Measurements from ENCODE around the gene DNMT3A.

The DNMT3A gene

DNA sequence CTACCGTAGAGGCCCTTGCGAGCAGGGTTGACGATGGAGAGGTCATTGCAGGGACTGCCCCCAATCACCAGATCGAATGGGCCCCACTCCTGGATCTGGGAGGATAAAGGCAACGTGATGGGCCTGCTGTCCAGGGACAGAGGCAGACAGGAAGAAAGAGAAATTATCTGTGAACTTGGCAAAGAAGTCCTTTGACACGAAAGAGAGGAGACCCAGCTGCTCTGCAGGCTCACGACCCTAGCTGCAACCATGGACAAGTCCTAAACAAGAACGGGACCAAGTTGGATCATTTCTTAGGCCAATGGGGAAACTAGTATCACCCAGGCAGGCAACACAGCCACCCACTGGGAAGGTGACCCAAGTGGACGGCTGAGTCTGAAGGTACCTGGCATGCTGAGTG lies 101.1 kb downstream of the DNMT3A start:
- Mint-ChIP-seq H3K9me3 (no peaks in the 10 kb centered on the region), H3K4me3 (no peak overlapping the region), H3K4me1 (ENCODE audit: low read depth) (no peaks in the 10 kb centered on the region), H3K27ac (no peak overlapping the region), H3K27me3 (no peaks in the 10 kb centered on the region), H3K36me3 (ENCODE audit: low read depth) (peaks cover 100% of the 10 kb centered on the region)
- DNase-seq, result no peak

DNA sequence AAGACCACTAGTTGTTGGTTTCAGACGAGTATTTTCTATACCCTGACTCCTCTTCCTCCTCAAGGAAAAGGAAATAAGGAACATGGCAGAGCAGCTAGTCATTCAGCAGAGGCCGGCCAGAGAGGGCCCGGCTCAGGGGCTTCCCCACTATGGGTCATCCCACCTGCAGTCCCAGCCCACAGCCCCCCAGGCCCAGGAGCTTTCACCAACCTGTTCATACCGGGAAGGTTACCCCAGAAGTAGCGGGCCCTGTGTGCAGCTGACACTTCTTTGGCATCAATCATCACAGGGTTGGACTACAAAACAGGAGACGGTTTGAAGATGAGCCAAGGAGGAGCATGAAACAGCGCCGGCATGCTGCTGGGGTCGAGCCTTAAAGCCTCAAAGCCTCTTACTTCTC lies 102.8 kb downstream of the DNMT3A start:
- H3K27ac Mint-ChIP-seq, result peak overlapping the region; percentile 55

DNA sequence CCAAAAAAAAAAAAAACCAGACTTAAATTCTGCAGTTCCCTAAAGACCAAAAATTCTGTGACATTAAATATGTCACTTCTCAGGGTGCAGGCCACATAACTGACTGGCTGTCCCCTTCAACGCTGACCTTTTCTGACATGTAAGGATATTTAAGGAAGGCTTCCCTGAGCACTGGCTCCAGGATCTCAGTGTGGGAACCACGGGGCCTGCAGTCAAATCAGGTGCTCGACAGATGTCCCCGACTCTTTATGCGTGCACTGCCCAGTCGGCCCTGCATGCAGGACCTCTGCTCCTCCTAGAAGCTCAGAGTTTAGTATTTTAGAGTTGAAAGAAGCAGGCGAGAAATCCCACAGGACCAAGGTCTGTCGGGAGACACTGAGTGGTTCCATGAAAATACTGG lies 104.0 kb downstream of the DNMT3A start:
- no peak for DNase-seq
- H3K27me3 Mint-ChIP-seq, result no peaks in the 10 kb centered on the region
- H3K9me3 Mint-ChIP-seq, result no peaks in the 10 kb centered on the region
- H3K27ac Mint-ChIP-seq, result no peak overlapping the region
- H3K4me3 Mint-ChIP-seq, result no peak overlapping the region
- H3K4me1 Mint-ChIP-seq (ENCODE audit: low read depth), result no peaks in the 10 kb centered on the region
- peaks cover 100% of the 10 kb centered on the region for H3K36me3 Mint-ChIP-seq (ENCODE audit: low read depth)

More for the DNA sequence above, 102.8 kb downstream of the DNMT3A start:
- H3K4me3 Mint-ChIP-seq, result no peak overlapping the region
- peaks cover 100% of the 10 kb centered on the region for H3K36me3 Mint-ChIP-seq (ENCODE audit: low read depth)
- no peaks in the 10 kb centered on the region for H3K4me1 Mint-ChIP-seq (ENCODE audit: low read depth)
- no peaks in the 10 kb centered on the region for H3K27me3 Mint-ChIP-seq
- no peaks in the 10 kb centered on the region for H3K9me3 Mint-ChIP-seq
- no peak for DNase-seq

DNA sequence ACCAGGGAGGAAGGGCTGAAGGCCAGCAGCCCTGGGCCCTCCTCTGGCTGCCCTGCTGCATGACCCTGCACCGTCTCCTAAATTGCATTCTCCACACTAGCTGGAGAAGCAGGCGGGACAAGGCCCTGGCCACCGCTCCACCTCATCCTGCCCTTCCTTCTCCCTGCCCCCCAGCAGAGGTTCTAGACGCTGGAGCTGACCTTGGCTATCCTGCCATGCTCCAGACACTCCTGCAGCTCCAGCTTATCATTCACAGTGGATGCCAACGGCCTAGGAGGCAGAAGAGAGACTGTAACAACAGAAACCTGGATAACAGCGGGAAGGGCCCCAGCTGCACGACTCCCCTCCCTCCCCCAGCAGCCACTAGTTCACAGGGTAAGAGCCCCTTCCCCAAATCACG lies 105.0 kb downstream of the DNMT3A start:
- no peak overlapping the region for H3K4me3 Mint-ChIP-seq
- H3K36me3 Mint-ChIP-seq (ENCODE audit: low read depth), result peaks cover 100% of the 10 kb centered on the region
- peak overlapping the region; percentile 58 for H3K27ac Mint-ChIP-seq
- DNase-seq, result no peak
- no peaks in the 10 kb centered on the region for H3K9me3 Mint-ChIP-seq
- H3K27me3 Mint-ChIP-seq, result no peaks in the 10 kb centered on the region
- H3K4me1 Mint-ChIP-seq (ENCODE audit: low read depth), result peaks cover 1% of the 10 kb centered on the region

DNA sequence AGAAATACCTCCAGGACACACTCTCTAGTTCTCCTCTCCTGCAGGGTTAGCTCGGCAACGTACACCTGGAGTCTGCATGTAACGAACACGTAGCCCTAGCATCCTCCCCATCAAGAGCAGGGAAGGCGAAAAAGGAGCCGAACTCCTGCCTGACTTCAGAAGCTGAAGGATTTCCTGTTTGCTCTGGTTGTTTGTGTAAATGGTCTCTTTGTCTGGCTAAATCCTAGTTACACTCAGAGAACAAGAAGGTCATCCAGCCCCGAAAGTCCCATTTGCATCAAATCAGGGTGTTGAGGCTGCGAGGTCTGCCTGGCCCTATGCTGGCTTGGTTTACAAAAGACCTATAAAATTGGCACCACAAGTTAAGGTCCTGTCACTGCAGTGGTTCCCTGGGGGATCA lies 107.0 kb downstream of the DNMT3A start:
- DNase-seq, result no peak
- peaks cover 94% of the 10 kb centered on the region for H3K36me3 Mint-ChIP-seq (ENCODE audit: low read depth)
- H3K9me3 Mint-ChIP-seq, result no peaks in the 10 kb centered on the region
- H3K4me3 Mint-ChIP-seq, result no peak overlapping the region
- H3K27me3 Mint-ChIP-seq, result no peaks in the 10 kb centered on the region
- peaks cover 1% of the 10 kb centered on the region for H3K4me1 Mint-ChIP-seq (ENCODE audit: low read depth)
- H3K27ac Mint-ChIP-seq, result peak overlapping the region; percentile 57

DNA sequence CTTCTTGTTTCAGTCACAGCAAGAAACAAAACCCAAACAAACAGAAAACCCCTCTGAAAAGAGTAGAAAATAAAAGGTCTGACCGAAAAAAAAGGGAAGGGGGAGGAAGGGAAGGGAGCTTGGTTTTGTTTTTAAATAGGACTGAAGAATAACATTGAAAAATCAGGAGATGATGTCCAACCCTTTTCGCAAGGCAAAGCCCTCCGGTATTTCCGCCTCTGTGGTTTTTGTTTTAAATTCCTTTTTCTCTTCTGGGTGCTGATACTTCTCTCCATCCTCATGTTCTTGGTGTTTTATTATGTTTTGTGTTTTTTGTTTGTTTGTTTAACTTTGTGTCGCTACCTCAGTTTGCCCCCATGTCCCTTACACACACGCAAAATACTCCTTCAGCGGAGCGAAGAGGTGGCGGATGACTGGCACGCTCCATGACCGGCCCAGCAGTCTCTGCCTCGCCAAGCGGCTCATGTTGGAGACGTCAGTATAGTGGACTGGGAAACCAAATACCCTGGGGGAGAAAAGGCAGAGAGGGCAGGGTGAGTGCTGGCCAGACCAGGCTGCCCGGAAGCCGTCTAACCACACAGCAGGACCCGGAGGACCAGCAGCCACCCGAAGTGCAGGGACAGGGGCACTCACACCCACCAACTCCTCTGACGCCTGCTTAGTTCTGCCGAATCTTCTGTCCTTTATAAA lies 107.7 kb downstream of the DNMT3A start:
- peaks cover 6% of the 10 kb centered on the region for H3K4me1 Mint-ChIP-seq (ENCODE audit: low read depth)
- peaks cover 94% of the 10 kb centered on the region for H3K36me3 Mint-ChIP-seq (ENCODE audit: low read depth)
- no peaks in the 10 kb centered on the region for H3K27me3 Mint-ChIP-seq
- DNase-seq, result no peak
- peak overlapping the region; percentile 26 for H3K27ac Mint-ChIP-seq
- H3K9me3 Mint-ChIP-seq, result no peaks in the 10 kb centered on the region
- H3K4me3 Mint-ChIP-seq, result no peak overlapping the region

DNA sequence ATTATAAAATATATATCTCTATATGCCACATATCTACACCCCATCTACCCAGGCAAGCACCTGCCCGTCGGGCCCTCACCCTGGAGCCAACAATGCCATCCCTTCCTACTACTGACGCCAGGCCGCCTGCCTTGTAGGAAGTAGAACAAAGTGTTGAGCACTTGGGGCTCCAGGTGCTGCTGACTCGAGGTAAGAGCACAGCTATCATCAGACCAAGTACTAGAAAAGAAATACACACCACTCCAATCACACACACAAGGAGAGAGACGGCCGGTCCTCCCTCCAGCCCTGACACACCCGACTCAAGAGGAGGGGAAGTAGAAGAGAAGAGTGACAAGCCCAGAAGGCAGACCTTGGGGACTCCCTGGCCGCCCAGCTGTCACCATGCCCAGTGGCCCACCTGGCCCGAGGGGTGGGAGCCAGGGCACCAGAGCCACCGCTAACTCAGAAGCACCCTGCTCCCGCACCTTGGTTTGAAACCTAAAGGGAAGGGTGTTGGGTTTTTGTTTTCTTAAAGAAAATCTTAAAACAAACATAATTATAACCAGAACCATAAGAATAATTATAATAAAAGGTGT lies 109.4 kb downstream of the DNMT3A start:
- no peaks in the 10 kb centered on the region for H3K9me3 Mint-ChIP-seq
- no peak overlapping the region for H3K4me3 Mint-ChIP-seq
- peak overlapping the region; percentile 67 for H3K27ac Mint-ChIP-seq
- H3K4me1 Mint-ChIP-seq (ENCODE audit: low read depth), result peaks cover 14% of the 10 kb centered on the region
- no peak for DNase-seq
- H3K27me3 Mint-ChIP-seq, result no peaks in the 10 kb centered on the region
- peaks cover 87% of the 10 kb centered on the region for H3K36me3 Mint-ChIP-seq (ENCODE audit: low read depth)

DNA sequence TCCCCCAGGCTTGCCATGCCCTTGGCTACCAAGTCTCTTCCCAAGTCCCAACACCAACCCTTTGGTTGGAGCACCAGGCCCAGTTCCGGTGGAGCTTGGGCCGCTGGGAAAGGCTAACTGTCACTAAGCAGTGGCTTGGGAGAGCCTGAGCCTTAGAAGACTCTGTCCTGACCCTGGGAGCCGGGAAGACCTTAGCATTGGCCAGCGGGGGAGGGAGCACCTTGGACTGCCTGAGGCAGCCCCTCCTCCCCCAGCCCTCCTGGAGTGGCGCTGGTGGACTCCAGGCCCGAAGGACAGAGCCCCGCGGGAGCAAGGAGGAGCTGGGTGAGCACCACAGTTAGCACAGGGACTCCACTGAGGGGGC lies 110.8 kb downstream of the DNMT3A start:
- H3K36me3 Mint-ChIP-seq (ENCODE audit: low read depth), result peaks cover 73% of the 10 kb centered on the region
- DNase-seq, result no peak
- H3K27ac Mint-ChIP-seq, result no peak overlapping the region
- no peaks in the 10 kb centered on the region for H3K27me3 Mint-ChIP-seq
- H3K9me3 Mint-ChIP-seq, result no peaks in the 10 kb centered on the region
- no peak overlapping the region for H3K4me3 Mint-ChIP-seq
- peaks cover 24% of the 10 kb centered on the region for H3K4me1 Mint-ChIP-seq (ENCODE audit: low read depth)

DNA sequence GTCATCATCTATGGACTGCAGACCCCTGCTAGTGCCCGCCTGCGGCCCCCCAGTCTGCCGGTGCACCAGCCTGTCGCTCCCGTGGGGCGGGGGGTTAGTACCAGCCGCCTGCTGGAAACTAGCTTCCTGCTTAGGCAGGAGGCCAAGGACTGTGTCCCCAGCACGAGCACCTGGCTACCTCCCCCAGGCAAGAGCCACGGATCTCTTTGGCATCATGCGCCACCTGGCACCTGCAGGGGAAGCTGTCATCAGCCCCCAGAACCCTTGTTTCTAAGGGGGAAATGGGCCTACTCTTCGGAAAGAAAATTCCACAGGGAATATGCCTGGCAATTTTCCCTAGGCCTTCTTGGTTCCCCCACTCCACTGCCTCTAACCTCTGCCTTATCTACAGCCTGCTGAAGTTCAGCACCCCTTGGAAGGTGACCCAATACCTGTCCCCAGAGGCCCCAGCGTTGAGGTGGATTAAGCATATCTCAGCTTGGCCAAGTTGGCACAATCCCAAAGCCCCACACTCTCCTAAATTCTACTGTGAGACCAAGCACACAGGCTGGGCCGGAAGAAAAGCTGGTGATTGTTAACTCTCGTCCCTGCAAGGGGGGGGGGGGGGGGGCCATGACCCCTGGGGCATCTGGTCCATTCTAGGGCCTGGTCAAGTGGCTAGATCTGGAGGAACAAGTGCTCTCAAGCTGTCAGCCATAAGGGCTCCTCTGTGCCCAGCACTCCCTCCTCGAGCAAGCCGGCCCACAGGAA lies 111.4 kb downstream of the DNMT3A start:
- H3K36me3 Mint-ChIP-seq (ENCODE audit: low read depth), result peaks cover 68% of the 10 kb centered on the region
- H3K4me3 Mint-ChIP-seq, result no peak overlapping the region
- no peaks in the 10 kb centered on the region for H3K27me3 Mint-ChIP-seq
- no peak for DNase-seq
- peaks cover 26% of the 10 kb centered on the region for H3K4me1 Mint-ChIP-seq (ENCODE audit: low read depth)
- no peaks in the 10 kb centered on the region for H3K9me3 Mint-ChIP-seq
- H3K27ac Mint-ChIP-seq, result no peak overlapping the region

DNA sequence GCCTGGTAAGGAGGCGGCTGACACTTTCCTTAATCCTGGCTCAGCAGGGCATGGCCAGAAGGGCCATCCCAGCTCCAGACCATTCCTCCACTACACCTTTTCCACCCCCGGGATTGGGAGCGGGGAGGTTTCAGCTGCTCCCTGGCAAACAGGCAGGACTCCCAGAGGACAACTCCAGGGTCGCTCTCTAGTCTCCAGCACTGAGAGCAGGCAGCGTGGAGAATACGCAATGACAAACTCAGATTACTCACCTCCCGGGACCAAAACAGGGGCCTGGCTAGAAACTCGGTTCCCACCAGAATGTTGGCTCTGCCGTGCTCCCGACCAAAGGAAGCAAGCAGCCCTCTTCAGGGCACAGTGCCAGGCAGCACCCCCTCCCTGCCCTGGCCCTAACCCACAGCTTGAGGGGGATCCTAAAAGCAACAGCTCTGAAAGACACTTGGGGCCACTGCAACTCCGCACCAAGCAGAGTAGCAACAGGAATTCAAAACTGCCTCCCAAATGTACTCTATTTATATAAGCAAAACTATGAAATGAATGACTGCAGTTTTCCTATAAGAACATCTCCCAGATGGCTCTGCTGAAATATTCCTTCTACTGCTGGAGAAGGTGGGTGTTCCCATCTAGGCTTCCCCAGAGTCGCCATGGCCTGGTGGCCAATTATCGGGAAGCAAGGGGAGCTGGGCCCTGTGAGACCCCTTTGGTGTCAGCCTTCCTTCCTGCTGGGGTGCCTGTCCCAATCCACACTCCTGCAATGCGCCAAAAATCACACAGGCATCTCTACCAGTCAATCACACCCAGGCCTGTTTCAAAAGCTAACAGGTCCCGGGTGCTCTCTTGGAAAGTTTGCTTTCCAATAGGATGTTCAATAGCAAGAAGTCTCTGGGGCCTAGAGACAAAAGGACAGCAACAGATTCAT lies 112.2 kb downstream of the DNMT3A start:
- peak overlapping the region; percentile 20 for H3K27ac Mint-ChIP-seq
- no peaks in the 10 kb centered on the region for H3K27me3 Mint-ChIP-seq
- no peak for DNase-seq
- no peaks in the 10 kb centered on the region for H3K9me3 Mint-ChIP-seq
- peaks cover 26% of the 10 kb centered on the region for H3K4me1 Mint-ChIP-seq (ENCODE audit: low read depth)
- H3K36me3 Mint-ChIP-seq (ENCODE audit: low read depth), result peaks cover 59% of the 10 kb centered on the region
- no peak overlapping the region for H3K4me3 Mint-ChIP-seq

DNA sequence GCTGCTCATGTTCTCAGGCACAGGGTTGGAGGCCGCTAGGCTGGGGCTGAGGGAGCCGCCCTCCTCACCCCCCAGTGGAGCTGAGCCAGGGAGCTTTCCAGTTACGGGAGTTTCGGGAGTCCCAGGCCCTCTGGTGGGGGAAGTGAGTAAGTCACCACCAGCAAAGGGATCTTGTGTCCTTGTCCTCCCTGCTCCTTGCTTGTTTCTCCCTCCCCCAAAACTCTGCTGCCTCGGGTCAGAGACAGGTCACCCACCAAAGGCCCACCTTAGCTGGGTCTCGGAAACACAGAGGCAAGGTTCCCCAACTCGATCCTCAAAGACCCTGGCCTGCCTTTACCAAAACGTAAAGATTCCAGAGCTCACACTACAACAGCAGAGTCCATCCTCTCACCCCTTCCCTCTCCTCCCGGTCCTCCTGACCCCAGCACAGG lies 112.9 kb downstream of the DNMT3A start:
- Mint-ChIP-seq H3K4me1 (ENCODE audit: low read depth) (peaks cover 26% of the 10 kb centered on the region), H3K36me3 (ENCODE audit: low read depth) (peaks cover 53% of the 10 kb centered on the region), H3K4me3 (no peak overlapping the region), H3K27ac (peak overlapping the region; percentile 45), H3K27me3 (no peaks in the 10 kb centered on the region), H3K9me3 (no peaks in the 10 kb centered on the region)
- peak; percentile 59 for DNase-seq

DNA sequence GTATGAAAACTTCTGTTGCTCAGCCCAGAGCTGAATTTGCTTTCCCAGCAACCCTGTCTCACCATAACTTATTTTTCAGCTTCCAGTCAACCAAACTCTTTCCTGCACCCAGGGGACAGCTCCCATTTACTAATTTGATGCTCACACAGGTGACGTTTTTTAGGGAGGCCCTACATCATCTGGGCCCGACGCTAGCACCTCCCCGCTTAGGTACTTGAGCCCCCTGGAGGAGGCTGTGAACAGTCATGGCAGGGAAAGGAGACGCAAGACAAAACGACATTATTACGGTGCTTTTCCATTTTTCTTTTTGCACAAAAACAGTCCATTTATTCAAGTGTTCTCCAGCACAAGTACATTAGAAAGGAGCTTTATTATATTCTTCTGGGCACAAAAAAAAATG lies 114.1 kb downstream of the DNMT3A start:
- peaks cover 40% of the 10 kb centered on the region for H3K36me3 Mint-ChIP-seq (ENCODE audit: low read depth)

DNA sequence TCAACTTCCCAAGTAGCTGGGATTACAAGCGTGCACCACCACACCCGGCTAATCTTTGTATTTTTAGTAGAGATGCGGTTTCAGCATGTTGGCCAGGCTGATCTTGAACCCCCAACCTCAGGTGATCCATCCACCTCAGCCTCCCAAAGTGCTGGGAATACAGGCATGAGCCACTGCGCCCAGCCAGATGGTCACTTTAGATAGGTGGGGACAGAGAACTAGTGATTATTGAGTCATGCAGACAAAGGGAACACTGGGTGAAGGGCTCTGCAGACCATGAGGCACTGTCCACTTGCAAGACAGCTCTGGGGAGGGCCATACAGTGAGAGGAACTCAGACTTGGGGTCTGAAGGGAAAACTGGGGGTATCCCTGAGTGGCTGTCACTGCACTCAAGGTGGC lies 114.9 kb downstream of the DNMT3A start:
- Mint-ChIP-seq H3K36me3 (ENCODE audit: low read depth) (peaks cover 32% of the 10 kb centered on the region), H3K27ac (no peak overlapping the region), H3K4me1 (ENCODE audit: low read depth) (peaks cover 25% of the 10 kb centered on the region), H3K27me3 (no peaks in the 10 kb centered on the region), H3K4me3 (no peak overlapping the region), H3K9me3 (no peaks in the 10 kb centered on the region)
- DNase-seq, result no peak

More for the DNA sequence above, 114.1 kb downstream of the DNMT3A start:
- Mint-ChIP-seq H3K4me1 (ENCODE audit: low read depth) (peaks cover 26% of the 10 kb centered on the region), H3K9me3 (no peaks in the 10 kb centered on the region), H3K27me3 (no peaks in the 10 kb centered on the region), H3K4me3 (no peak overlapping the region), H3K27ac (no peak overlapping the region)
- DNase-seq, result no peak

DNA sequence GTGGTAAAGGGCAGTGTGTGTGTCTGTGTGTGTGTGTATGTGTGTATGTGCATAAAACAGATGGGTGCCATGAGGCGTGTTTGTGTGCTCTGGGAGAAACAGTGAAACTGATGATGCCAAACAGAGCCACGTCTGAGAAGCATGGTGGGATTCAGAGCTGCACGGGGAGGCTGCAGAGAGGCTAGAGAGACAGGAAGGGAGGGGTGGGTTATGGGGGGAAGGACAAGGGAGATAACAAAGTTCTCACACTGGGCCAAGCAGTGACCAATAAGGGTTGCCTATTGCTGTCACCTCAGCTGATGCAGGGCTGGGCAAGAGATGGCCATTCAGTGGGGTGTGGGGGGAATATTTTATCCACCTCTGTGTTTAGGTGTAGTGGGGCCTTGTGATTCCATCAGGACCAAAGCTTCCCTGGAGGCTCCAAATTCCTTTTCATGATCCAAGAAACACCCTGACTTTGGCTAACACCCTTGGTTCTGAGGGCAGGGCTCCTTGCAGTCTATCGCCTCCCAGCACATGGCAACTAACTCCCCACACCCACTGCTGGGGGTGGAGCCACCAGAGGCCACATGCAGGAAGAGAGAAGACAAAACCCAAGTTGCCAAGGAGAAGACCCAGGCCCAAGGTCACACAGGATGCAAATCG lies 119.1 kb downstream of the DNMT3A start:
- Mint-ChIP-seq H3K27ac (no peak overlapping the region), H3K36me3 (ENCODE audit: low read depth) (peaks cover 2% of the 10 kb centered on the region), H3K27me3 (no peaks in the 10 kb centered on the region), H3K4me3 (no peak overlapping the region), H3K9me3 (no peaks in the 10 kb centered on the region), H3K4me1 (ENCODE audit: low read depth) (peaks cover 12% of the 10 kb centered on the region)
- DNase-seq, result no peak
